Breast epithelium (tissue), 4 donors: Measurements from ENCODE around the gene URGCP. TPM values are rescaled to one million over a fixed set of nuclear protein-coding genes. Genes with fewer than 3 reads are reported as not detected.

Experiments used
- DNase-seq, 2 donors: peaks; one replicate each; pipeline ENCODE4 v3.0.0-alpha.2; 2019; ENCODE audit warnings: low spot score in 2 of 2
- H3K27ac ChIP-seq, 2 donors: fragments of 200-600 bp; sonication (generic) in 1 of 2; one replicate each; pipeline ENCODE4 v1.5.1; 2016 to 2019; ENCODE audit warnings: mild to moderate bottlenecking in 1 of 2
- H3K27me3 ChIP-seq, 2 donors: fragments of 200-600 bp; sonication (generic) in 1 of 2; one replicate each; pipeline versions ENCODE4 v1.5.1 to v1.6.0; 2017 to 2019; ENCODE audit warnings: control low read depth in 1 of 2, mild to moderate bottlenecking in 1 of 2
- H3K36me3 ChIP-seq: fragments of 200-600 bp; one replicate; pipeline ENCODE4 v1.5.1; 2019
- H3K4me1 ChIP-seq, 2 donors: fragments of 200-600 bp; sonication (generic); one replicate each; pipeline ENCODE4 v1.5.1; 2016 to 2019; ENCODE audit warnings: control low read depth in 1 of 2
- H3K4me3 ChIP-seq, 3 donors: fragments of 200-600 bp; sonication (generic); 1 replicate in 2 of 3; 2 replicates in 1 of 3; pipeline ENCODE4 v1.5.1; 2016 to 2019; ENCODE audit warnings: mild to moderate bottlenecking in 3 of 3, moderate library complexity in 2 of 3
- H3K9me3 ChIP-seq, 2 donors: fragments of 200-600 bp; sonication (generic) in 1 of 2; one replicate each; pipeline ENCODE4 v1.5.1; 2016 to 2019; ENCODE audit warnings: control low read depth in 1 of 2
- CTCF ChIP-seq, 3 donors: fragments of 450-650 bp; IDR thresholded peaks; one replicate each; pipeline ENCODE4 v1.5.1; 2016 to 2017; ENCODE audit warnings: antibody characterized with exemption in 3 of 3, mild to moderate bottlenecking in 3 of 3, moderate library complexity in 3 of 3
- POLR2A ChIP-seq: fragments of 450-650 bp; IDR thresholded peaks from one replicate; pipeline ENCODE4 v1.6.1; 2016; ENCODE audit warnings: antibody characterized with exemption, mild to moderate bottlenecking, moderate library complexity
- POLR2AphosphoS5 ChIP-seq, 3 donors: sonication (generic); formaldehyde crosslinking; IDR thresholded peaks; one replicate each; pipeline ENCODE4 v1.6.1; 2017; ENCODE audit warnings: antibody characterized with exemption in 3 of 3
- intact Hi-C: fragments of 100-400 bp; cut with DNase I; formaldehyde crosslinking; loops from one replicate; pipeline ENCODE4 v1.15.1; 2023; ENCODE audit warnings: low total_unique reads
- total RNA-seq, 3 donors: library from RNA; depleted of rRNA; stranded (reverse); fragments of >200 nt; gene quantifications; one replicate each; pipeline ENCODE4 v1.1.0, GENCODE V29; 2016

Gene URGCP
- 10 to 100 TPM; 29.2 to 39.2 (median 29.9) TPM for total RNA-seq

- H3K27ac ChIP-seq: peak within 1 kb of the TSS; percentile 90 to 98
- TF ChIP-seq CTCF (IDR thresholded peaks at IDR 0.05): no peak
- TF ChIP-seq POLR2AphosphoS5 (IDR thresholded peaks at IDR 0.05): no peak
- TF ChIP-seq POLR2A: no peak
- peaks cover 7 to 10% of the 10 kb centered on the region in 2 donors for H3K4me1 ChIP-seq
- peak; percentile 22 to 52 for DNase-seq
- H3K36me3 ChIP-seq: no peaks in the 10 kb centered on the region
- H3K4me3 ChIP-seq: peak within 1 kb of the TSS; percentile 65 to 97 (median 68)
- no peaks in the 10 kb centered on the region for H3K9me3 ChIP-seq
- intact Hi-C loops: no loop called here
- no peaks in the 10 kb centered on the region for H3K27me3 ChIP-seq
Measured at GRCh38 chr7:43906331-43907010, at the start of gene URGCP. TSS of gene URGCP (minus strand) at chr7:43906596. CDS start at chr7:43906575, 21 bp downstream.

- no peaks in the 10 kb centered on the region for H3K36me3 ChIP-seq
Measured at GRCh38 chr7:43956027-43956426, 49.6 kb upstream of the URGCP start.

GRCh38 chr7:43954524-43955228 is 48.3 kb upstream of the URGCP start:
- intact Hi-C loops: no loop called here
- Histone ChIP-seq H3K27ac (no peak overlapping the region), H3K4me1 (no peaks in the 10 kb centered on the region), H3K36me3 (no peaks in the 10 kb centered on the region), H3K9me3 (no peaks in the 10 kb centered on the region), H3K4me3 (no peak overlapping the region), H3K27me3 (no peaks in the 10 kb centered on the region)
- DNase-seq: no peak
- TF ChIP-seq POLR2A: no peak
- peak in 1 of 3 donors; percentile 27 for TF ChIP-seq CTCF (IDR thresholded peaks at IDR 0.05)
- no peak for TF ChIP-seq POLR2AphosphoS5 (IDR thresholded peaks at IDR 0.05)

More at GRCh38 chr7:43956027-43956426, 49.6 kb upstream of the URGCP start:
- no peaks in the 10 kb centered on the region for H3K27me3 ChIP-seq
- H3K27ac ChIP-seq: no peak overlapping the region
- intact Hi-C loops: no loop called here
- H3K9me3 ChIP-seq: no peaks in the 10 kb centered on the region
- DNase-seq: no peak
- H3K4me3 ChIP-seq: no peak overlapping the region
- H3K4me1 ChIP-seq: no peaks in the 10 kb centered on the region
- TF ChIP-seq POLR2A (no peak), CTCF (IDR thresholded peaks at IDR 0.05) (no peak)

- TF ChIP-seq POLR2A: no peak
- DNase-seq: no peak
- intact Hi-C loops: no loop called here
- Histone ChIP-seq H3K9me3 (no peaks in the 10 kb centered on the region), H3K4me1 (no peaks in the 10 kb centered on the region), H3K36me3 (no peaks in the 10 kb centered on the region), H3K27me3 (no peaks in the 10 kb centered on the region), H3K4me3 (no peak overlapping the region), H3K27ac (no peak overlapping the region)
Measured at GRCh38 chr7:43953071-43953470, 46.7 kb upstream of the URGCP start.

GRCh38 chr7:43952028-43952427 is 45.6 kb upstream of the URGCP start:
- DNase-seq: no peak
- no peaks in the 10 kb centered on the region for H3K27me3 ChIP-seq

More at GRCh38 chr7:43952028-43952427, 45.6 kb upstream of the URGCP start:
- Histone ChIP-seq H3K9me3 (no peaks in the 10 kb centered on the region), H3K27ac (no peak overlapping the region), H3K36me3 (no peaks in the 10 kb centered on the region), H3K4me1 (no peaks in the 10 kb centered on the region), H3K4me3 (no peak overlapping the region)
- no peak for TF ChIP-seq POLR2AphosphoS5 (IDR thresholded peaks at IDR 0.05)
- no peak for TF ChIP-seq CTCF (IDR thresholded peaks at IDR 0.05)
- TF ChIP-seq POLR2A: no peak
- intact Hi-C loops: no loop called here
